Keratinocyte (primary cell): ENCODE results near the gene F5. TPM values are rescaled to one million over a fixed set of nuclear protein-coding genes. Genes with fewer than 3 reads are reported as not detected.

ENCODE experiments used
- DNase-seq: peaks from one replicate; pipeline ENCODE4 v3.0.0-alpha.2; 2011; ENCODE audit warnings: low read depth, missing footprints, low spot score
- FAIRE-seq: peaks from 2 replicates; lab custom pipeline; 2011; peaks lifted over from hg19 to GRCh38; lab: Jason Lieb, UNC
- H2AFZ ChIP-seq: 2 replicates; pipeline ENCODE4 v1.6.0; 2012; ENCODE audit warnings: low read length, control low read depth, inconsistent platforms; ENCODE audit not compliant: control insufficient read depth
- H3K27ac ChIP-seq: 2 replicates; pipeline ENCODE4 v1.5.1; 2011; ENCODE audit warnings: low read length; ENCODE audit not compliant: control insufficient read depth, insufficient read depth
- H3K27me3 ChIP-seq: 3 replicates; pipeline ENCODE4 v1.6.0; 2011; ENCODE audit warnings: low read length; ENCODE audit not compliant: control insufficient read depth, insufficient read depth; ENCODE audit errors: extremely low read depth
- H3K36me3 ChIP-seq, 2 experiments: 2 replicates in 1 of 2; 3 replicates in 1 of 2; pipeline ENCODE4 v1.5.1; 2011; ENCODE audit warnings: low read length in 2 of 2, mild to moderate bottlenecking in 1 of 2; ENCODE audit not compliant: control insufficient read depth in 2 of 2, insufficient read depth in 2 of 2; ENCODE audit errors: extremely low read depth in 1 of 2
- H3K4me1 ChIP-seq: 3 replicates; pipeline ENCODE4 v1.5.1; 2011; ENCODE audit warnings: low read length; ENCODE audit not compliant: control insufficient read depth, insufficient read depth; ENCODE audit errors: extremely low read depth
- H3K4me2 ChIP-seq: 3 replicates; pipeline ENCODE4 v1.6.0; 2011; ENCODE audit warnings: low read depth, low read length; ENCODE audit not compliant: control insufficient read depth, insufficient read depth; ENCODE audit errors: extremely low read depth
- H3K4me3 ChIP-seq, 3 experiments: fragments of 200-600 bp in 1 of 3; sonication (generic) in 1 of 3; 2 replicates in 2 of 3; 3 replicates in 1 of 3; pipeline ENCODE4 v1.5.1; 2011 to 2016; ENCODE audit warnings: low read length in 3 of 3, mild to moderate bottlenecking in 3 of 3, control low read depth in 2 of 3, inconsistent platforms in 1 of 3, low read depth in 1 of 3, mixed read lengths in 1 of 3, mixed run types in 1 of 3, moderate library complexity in 1 of 3; ENCODE audit not compliant: control insufficient read depth in 2 of 3, insufficient read depth in 2 of 3; ENCODE audit errors: extremely low read depth in 1 of 3
- H3K79me2 ChIP-seq: 2 replicates; pipeline ENCODE4 v1.6.0; 2012; ENCODE audit warnings: low read length; ENCODE audit not compliant: control insufficient read depth, insufficient read depth
- H3K9ac ChIP-seq: 3 replicates; pipeline ENCODE4 v1.6.0; 2011; ENCODE audit warnings: low read length; ENCODE audit not compliant: control insufficient read depth, insufficient read depth; ENCODE audit errors: extremely low read depth
- H3K9me1 ChIP-seq: 3 replicates; pipeline ENCODE4 v1.6.0; 2011; ENCODE audit warnings: low read length; ENCODE audit not compliant: control insufficient read depth, insufficient read depth; ENCODE audit errors: extremely low read depth
- H3K9me3 ChIP-seq: 2 replicates; pipeline ENCODE4 v1.5.1; 2012; ENCODE audit warnings: low read depth, low read length; ENCODE audit not compliant: control insufficient read depth
- H4K20me1 ChIP-seq: 3 replicates; pipeline ENCODE4 v1.6.0; 2011; ENCODE audit warnings: low read length; ENCODE audit not compliant: control insufficient read depth, insufficient read depth; ENCODE audit errors: extremely low read depth
- CTCF ChIP-seq, 3 experiments: IDR thresholded peaks in 1 of 3; conservative IDR thresholded peaks in 1 of 3; optimal IDR thresholded peaks in 1 of 3; 2 replicates in 2 of 3; 3 replicates in 1 of 3; pipeline versions ENCODE3 to v1.5.1; 2011; ENCODE audit warnings: low read length in 3 of 3, mild to moderate bottlenecking in 3 of 3, moderate library complexity in 2 of 3, control low read depth in 1 of 3, inconsistent platforms in 1 of 3; ENCODE audit not compliant: insufficient read depth in 2 of 3; ENCODE audit errors: extremely low read depth in 1 of 3
- EZH2 ChIP-seq: IDR thresholded peaks from one replicate; pipeline ENCODE4 v1.6.1; 2012; ENCODE audit warnings: inconsistent platforms, mild to moderate bottlenecking, low read length, moderate library complexity
- dilution Hi-C: fragments of 300-500 bp; cut with MboI; formaldehyde crosslinking; loops from one replicate; pipeline ENCODE4 v1.7.0; 2020; ENCODE audit warnings: low sequenced_read_pairs; ENCODE audit not compliant: extremely low pct_ligation_motif_present
- polyA plus RNA-seq, 5 experiments: library from polyadenylated mRNA; depleted of rRNA in 3 of 5; stranded (reverse) in 3 of 5; stranded (forward) in 1 of 5; unstranded in 1 of 5; fragments of >200 nt; gene quantifications; 1 replicate in 1 of 5; 2 replicates in 3 of 5; 3 replicates in 1 of 5; pipeline versions ENCODE4 v1.2.1 to v1.2.3, GENCODE V29; 2011 to 2012; ENCODE audit warnings: missing spikeins in 2 of 5, low read depth in 1 of 5, low replicate concordance in 1 of 5

The F5 gene
- polyA plus RNA-seq, 1 donor (not counting 4 experiments of a cell fraction or from before 2014, with no cell fraction given) = 0.01 TPM

DNA sequence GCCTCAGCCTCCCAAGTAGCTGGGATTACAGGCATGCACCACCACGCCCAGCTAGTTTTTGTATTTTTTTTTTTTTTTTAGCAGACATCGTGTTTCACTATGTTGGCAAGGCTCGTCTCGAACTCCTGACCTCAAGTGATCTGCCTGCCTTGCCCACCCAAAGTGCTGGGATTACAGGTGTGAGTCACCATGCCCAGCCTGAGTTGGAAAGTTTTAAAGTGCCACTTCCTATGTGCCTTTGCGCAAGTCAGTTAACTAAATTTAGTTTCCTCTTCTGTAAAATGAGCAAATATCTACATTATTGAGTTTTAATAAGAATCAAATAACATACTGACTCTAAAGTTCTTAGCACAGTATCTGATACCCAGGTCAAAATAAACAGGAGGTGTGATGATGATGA, 112.9 kb downstream of the F5 start:
- Histone ChIP-seq H3K27me3 (no peaks in the 10 kb centered on the region), H3K36me3 (no peaks in the 10 kb centered on the region), H3K4me1 (no peaks in the 10 kb centered on the region), H3K9me3 (no peaks in the 10 kb centered on the region), H3K4me3 (no peak overlapping the region), H3K9me1 (no peaks in the 10 kb centered on the region), H3K4me2 (no peak overlapping the region), H3K79me2 (no peaks in the 10 kb centered on the region), H3K27ac (no peak overlapping the region), H3K9ac (no peak overlapping the region), H4K20me1 (no peaks in the 10 kb centered on the region), H2AFZ (no peak overlapping the region)
- dilution Hi-C loops = no loop called here
- FAIRE-seq (no peak), DNase-seq (no peak)
- TF ChIP-seq EZH2 (no peak), CTCF (optimal IDR thresholded peaks at IDR 0.05 in 1 of 3, IDR thresholded peaks at IDR 0.05 in 1 of 3, conservative IDR thresholded peaks at IDR 0.05 in 1 of 3; ENCODE audit: extremely low read depth in 1 of 3, insufficient read depth in 2 of 3, low read length in 3 of 3) (no peak)

- H3K4me3 ChIP-seq = no peak overlapping the region
Measured at GRCh38 chr1:169472738-169473137, 113.5 kb downstream of the F5 start.

More at GRCh38 chr1:169472738-169473137, 113.5 kb downstream of the F5 start:
- H3K79me2 ChIP-seq = no peaks in the 10 kb centered on the region
- H3K27ac ChIP-seq = no peak overlapping the region
- no peaks in the 10 kb centered on the region for H3K9me1 ChIP-seq
- H3K4me2 ChIP-seq = no peak overlapping the region
- no peak for FAIRE-seq
- no peaks in the 10 kb centered on the region for H3K4me1 ChIP-seq
- no peak for TF ChIP-seq EZH2
- no peak for TF ChIP-seq CTCF (optimal IDR thresholded peaks at IDR 0.05 in 1 of 3, IDR thresholded peaks at IDR 0.05 in 1 of 3, conservative IDR thresholded peaks at IDR 0.05 in 1 of 3; ENCODE audit: extremely low read depth in 1 of 3, insufficient read depth in 2 of 3, low read length in 3 of 3)
- no peak for DNase-seq
- H3K9me3 ChIP-seq = no peaks in the 10 kb centered on the region
- H4K20me1 ChIP-seq = no peaks in the 10 kb centered on the region
- dilution Hi-C loops = no loop called here
- no peak overlapping the region for H3K9ac ChIP-seq
- no peaks in the 10 kb centered on the region for H3K27me3 ChIP-seq
- no peaks in the 10 kb centered on the region for H3K36me3 ChIP-seq
- no peak overlapping the region for H2AFZ ChIP-seq
